Sciatic nerve (tissue), 2 donors: ENCODE measurements around the gene AGR2. TPM values are rescaled to one million over a fixed set of nuclear protein-coding genes. Genes with fewer than 3 reads are reported as not detected.
"Not testable (repeated sequence)": the region's sequence is repeated elsewhere in the genome, so short reads cannot be mapped to it uniquely, and the experiment has no call there.

Source experiments
- ATAC-seq: fragments of 200-7000 bp; cut with Tn5 transposase; one replicate; pipeline ENCODE4 v1.9.1; 2020; ENCODE audit warnings: mild to moderate bottlenecking, moderate library complexity
- DNase-seq: peaks from one replicate; pipeline ENCODE4 v3.0.0-alpha.2; 2020; ENCODE audit warnings: low spot score
- intact Hi-C: fragments of 100-400 bp; cut with DNase I; formaldehyde crosslinking; loops from one replicate; pipeline ENCODE4 v1.14.2; 2022
- total RNA-seq: library from RNA; stranded (reverse); fragmentation: NEBNext Ultra II Directional; extraction: Animal tissue kit (Norgen Biotek cat#: 25700); gene quantifications from one replicate; pipeline ENCODE4 v1.2.1, GENCODE V29; 2021
- donor health status: DM: no; HTN: no; CAD: no.
- donor health status: DM: no; HTN: no; CAD: no.

AGR2 gene
- total RNA-seq, 1 donor from 2014 or later = 0.40 TPM

DNA sequence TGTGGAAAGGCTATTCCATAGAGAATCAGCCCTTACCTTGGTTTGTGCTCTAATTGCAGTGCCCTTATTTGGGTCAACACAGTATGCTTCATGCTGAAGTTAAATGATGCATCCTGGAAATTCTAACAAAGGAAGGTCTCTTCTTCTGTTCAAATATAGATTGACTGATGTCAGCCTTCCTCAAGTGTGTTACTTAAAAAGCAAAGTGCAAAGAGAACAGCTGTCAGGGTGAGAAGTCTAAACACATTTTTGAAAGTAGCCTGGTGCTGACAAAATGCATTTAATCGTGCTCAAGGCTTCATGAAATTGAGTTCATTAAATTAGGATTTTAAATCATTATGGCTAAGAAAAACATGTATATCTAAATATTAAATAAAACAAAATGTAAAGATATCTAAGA is 19.5 kb downstream of the AGR2 start:
- intact Hi-C loops = no loop called here
- no peak for DNase-seq
- ATAC-seq = no peak

DNA sequence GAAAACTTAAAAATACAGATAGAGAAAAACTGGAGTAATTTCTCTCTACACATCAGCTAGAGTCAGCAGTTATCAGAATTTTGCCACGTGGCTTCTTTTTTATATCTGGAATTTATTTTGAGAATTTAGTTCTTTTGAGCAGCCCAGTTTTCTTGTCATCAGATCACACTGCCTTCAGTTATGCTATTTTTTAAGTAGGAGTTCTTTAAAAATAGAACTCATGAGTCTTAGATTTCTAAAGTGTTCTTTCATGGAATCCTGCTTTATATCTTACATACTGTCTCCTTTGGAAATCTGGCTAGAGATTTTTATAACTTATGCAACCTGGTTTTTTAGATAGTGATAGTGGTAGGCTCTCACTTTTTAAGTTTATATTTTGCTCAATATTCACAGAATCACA is 24.2 kb downstream of the AGR2 start:
- ATAC-seq = no peak
- intact Hi-C loops = no loop called here
- DNase-seq = no peak

DNA sequence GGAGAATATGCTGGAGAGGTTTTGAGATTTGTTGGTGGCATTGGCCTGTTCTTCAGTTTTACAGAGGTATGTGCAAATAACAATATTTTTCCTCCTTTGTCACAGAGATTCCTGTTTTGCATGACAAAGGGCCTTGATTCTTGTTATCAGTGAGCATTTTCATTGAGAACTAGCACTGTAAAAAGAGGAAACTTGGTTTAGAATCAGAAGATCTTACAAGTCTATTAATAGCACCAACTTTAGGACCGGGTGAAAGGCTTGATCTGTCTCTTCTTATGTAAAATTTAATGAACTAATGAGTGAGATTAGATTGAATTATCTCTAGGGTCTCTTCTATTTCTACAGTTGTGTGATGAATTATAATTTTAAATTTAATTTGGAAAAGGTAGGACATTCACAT is 25.7 kb downstream of the AGR2 start:
- DNase-seq (no peak), ATAC-seq (no peak)
- intact Hi-C loops = no loop called here

GRCh38 chr7:16778476-16778875 is 26.3 kb downstream of the AGR2 start:
- no peak for ATAC-seq
- intact Hi-C loops = no loop called here
- DNase-seq = no peak

- intact Hi-C loops = no loop called here
- DNase-seq = no peak
- no peak for ATAC-seq
Measured at GRCh38 chr7:16776053-16776452, 28.7 kb downstream of the AGR2 start.

DNA sequence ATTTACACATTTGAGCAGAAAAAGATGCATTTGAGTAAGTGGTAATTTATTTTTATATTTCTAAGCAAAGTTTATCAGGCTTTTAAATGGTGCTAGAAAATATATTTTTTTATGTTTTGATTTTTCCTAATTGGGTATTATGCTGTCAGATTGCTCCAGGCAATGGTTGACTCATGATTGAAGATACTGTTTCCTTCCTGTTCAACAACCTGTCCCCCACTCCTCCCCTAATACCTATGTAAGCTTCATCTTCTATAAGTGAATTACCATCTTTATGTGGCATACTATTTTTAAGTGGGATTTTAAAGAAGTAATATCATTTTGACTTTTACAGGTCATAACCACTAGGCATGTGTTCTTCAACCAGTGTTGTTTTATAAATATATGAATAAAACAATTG is 29.8 kb downstream of the AGR2 start:
- DNase-seq (no peak), ATAC-seq (no peak)
- intact Hi-C loops = no loop called here

DNA sequence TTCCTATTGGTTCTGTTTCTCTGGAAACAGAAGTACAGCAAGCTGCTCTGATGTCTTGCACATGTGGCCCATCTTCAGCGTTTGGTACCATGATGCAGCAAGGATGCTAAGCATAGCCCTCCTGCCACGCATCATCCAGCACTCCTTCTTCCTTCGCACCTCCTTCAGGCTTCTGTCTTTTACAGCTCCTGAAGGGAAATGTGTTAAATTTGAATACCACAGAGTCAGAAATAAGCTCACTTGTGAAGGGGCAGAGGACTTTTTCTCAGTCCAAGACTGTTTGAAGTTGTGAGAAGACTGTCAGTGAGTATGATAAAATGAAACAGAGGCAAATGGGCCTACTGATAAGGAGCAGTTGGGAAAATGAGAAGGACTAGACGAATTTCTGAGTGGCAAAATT is 30.5 kb downstream of the AGR2 start:
- intact Hi-C loops = no loop called here
- ATAC-seq = no peak
- DNase-seq = no peak

DNA sequence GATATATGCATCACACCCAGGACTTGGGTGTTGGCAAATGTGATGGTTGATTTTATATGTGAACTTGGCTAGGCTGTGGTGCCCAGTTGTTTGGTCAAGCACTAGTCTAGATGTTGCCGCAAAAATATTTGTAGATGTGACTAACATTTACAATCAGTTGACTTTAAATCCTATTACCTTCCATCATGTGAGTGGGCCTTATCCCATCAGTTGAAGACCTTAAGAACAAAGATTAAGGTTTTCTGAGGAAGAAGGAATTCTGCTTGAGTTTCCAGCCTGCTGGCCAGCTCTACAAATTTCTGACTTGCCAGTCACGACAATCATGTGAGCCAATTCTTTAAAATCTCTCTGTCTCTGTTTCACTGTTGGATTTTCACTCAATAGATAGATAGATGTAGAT is 30.9 kb downstream of the AGR2 start:
- DNase-seq (no peak), ATAC-seq (no peak)
- intact Hi-C loops = no loop called here

GRCh38 chr7:16773326-16773725 is 31.5 kb downstream of the AGR2 start:
- intact Hi-C loops = no loop called here
- ATAC-seq = no peak
- DNase-seq = no peak

DNA sequence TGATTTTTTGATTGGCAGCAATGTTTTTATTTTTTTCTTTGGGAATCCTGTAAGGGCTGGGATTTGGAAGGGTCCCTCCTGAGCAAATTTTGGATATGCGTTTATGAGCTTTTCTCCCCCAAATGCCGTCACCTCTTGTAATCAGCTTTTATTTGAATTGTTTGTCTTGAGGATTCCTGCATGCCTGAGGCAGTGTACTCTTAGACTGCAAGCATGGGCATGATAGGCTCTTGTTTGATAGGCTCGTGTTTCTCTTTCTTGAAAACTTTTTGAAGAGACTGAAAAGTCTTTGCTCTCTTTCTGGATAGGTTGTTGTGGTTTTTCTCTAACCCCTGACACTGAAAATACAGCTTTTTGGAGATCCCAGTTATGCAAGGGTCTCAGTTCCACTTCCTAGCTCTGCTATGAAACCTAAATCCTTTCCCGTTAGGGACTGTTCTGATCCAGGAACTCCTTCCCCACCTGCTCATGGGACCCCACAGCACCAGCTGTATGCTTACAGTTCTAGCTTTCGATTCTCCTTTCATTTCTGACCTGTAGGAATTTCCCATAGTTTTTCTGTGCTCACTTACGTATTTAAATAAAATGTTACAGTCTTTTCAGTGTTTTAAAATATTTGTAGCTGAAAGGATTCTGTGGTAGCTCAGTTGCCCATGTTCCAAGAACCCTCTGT is 34.0 kb downstream of the AGR2 start:
- ATAC-seq = no peak
- DNase-seq = no peak
- intact Hi-C loops = no loop called here

DNA sequence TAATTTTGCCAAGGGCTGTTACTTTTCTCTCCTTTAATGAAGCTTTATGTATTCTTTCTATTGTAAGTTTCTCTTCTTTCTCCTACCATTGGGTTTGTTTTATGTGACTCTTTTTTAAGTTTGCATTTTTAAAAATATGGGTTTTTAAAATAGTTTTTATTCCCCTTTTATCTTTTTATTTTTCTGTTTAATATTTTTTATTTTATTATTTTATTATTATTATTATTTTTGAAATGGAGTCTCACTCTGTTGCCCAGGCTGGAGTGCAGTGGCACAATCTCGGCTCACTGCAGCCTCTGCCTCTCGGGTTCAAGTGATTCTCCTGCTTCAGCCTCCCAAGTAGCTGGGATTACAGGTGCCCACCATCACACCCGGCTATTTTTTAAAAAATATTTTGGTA is 34.8 kb downstream of the AGR2 start:
- ATAC-seq, DNase-seq, intact Hi-C loops: not testable (repeated sequence)

DNA sequence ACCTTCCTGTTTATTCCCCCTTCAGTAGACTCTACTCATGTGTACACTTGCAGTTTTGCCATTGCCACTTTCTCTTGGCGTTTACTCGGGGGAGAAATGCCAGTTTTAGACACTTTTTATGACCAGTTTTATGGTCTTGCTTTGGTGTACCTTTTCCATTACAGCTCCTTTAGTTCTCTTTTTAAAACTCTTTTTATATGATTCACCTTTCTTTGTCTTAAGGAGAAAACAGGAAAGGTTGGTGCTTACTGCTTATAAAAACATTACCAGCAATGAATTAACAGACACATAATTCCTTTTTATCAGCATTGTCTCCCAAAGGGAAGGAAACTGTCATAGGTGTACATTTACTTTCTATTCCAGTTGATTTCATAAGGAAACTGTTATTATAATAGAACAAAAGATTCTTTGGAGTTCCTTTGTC is 39.4 kb downstream of the AGR2 start:
- no peak for DNase-seq
- intact Hi-C loops = no loop called here
- ATAC-seq = no peak

- no peak for ATAC-seq
- no peak for DNase-seq
- intact Hi-C loops = no loop called here
Measured at GRCh38 chr7:16764942-16765341, 39.9 kb downstream of the AGR2 start.

DNA sequence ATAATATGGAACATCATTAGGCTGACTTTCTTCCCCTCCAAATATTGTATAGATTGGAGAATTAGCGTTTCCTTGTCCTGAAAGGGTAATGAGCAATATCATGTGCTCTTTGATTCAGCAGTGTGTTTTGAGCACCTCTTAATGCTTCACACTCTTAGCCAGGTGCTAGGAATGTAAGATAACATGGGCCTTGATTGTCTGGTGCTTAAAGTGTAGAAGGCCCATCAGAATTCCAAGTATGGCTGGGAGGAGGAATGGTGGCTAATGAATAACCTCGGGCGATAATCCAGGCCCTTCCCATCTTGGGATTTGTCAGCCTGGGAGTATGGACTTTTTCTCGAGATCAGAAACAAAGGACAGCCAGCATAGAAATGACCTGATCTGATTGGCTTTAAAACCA is 42.6 kb downstream of the AGR2 start:
- no peak for DNase-seq
- no peak for ATAC-seq
- intact Hi-C loops = no loop called here

DNA sequence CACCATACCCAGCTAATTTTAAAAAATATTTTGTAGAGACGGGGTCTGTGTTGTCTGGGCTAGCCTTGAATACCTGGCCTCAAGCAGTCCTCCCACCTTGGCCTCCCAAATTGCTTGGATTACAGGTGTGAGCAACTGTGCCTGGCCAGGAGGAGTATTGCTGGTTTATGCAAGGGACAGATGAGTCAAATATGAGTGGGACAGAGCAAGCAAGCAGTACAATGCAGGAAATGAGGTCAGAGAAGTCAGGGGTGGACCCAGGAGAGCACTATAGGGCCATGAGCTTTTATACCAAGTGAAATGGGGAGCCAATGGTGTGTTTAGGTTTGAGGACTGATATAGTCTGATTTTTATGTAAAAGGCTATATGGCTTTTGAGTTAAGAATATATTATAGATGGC is 45.0 kb downstream of the AGR2 start:
- no peak for ATAC-seq
- intact Hi-C loops = no loop called here

DNA sequence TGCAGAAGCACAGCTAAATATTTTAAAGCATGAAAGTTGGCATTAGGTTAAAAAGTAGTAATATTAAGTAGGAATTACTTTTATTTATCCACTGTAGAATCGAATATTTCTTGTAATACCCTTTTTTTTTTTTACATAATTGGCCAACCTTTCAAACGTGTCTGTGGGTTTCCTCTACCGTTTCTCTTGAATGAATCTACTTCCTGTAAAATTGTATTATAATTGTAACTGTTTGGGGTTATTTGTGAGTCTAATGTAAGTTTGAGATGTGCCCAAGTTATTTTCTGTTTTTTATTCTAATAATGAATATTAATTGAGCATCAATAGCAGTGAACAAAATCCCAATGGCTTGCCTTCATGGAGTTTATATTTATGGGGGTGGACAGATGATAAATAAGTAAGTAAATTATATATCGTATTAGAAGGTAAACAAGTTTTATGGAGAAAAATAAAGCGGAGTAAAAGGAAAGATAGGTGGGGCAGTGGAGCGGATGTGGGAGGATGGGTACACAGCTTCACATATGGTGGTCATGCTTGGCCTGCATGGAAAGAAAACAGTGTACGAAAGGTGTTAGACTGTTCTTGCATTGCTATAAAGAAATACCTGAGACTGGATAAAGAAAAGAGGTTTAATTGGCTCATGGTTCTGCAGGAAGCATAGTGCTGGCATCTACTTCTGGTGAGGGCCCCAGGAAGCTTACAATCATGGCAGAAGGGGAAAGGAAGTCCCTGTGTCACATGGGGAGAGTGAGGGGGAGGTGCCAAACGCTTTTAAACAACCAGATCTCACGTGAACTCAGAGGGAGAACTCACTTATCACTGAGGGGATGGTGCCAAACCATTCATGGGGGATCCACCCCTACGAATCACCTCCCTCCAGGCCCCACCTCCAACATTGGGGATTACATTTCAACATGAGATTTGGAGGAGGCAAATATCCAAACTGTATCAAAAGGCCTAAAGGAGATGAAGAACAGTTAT is 45.9 kb downstream of the AGR2 start:
- no peak for ATAC-seq
- intact Hi-C loops = no loop called here
- DNase-seq = no peak

More for the DNA sequence above, 45.0 kb downstream of the AGR2 start:
- DNase-seq = no peak

DNA sequence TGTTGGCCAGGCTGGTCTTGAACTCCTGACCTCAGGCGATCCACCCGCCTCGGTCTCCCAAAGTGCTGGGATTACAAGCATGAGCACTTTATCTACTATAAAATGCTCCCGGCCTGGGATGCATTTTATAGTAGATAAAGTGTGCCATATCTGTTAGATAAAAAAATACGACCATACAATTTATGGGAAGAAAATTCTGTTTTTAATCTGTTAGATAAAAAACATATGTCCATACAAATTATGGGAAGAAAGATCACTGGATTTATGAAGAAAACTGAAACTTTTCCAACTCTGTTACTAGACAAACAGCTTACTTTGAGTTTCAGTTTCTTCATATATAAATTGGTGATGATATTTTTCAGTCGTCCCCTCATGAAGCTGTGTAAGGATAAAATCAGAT is 46.8 kb downstream of the AGR2 start:
- intact Hi-C loops = no loop called here
- no peak for DNase-seq
- ATAC-seq = no peak

GRCh38 chr7:16755397-16755796 is 49.4 kb downstream of the AGR2 start:
- DNase-seq (no peak), ATAC-seq (no peak)
- intact Hi-C loops = no loop called here

GRCh38 chr7:16754856-16755317 is 49.9 kb downstream of the AGR2 start:
- ATAC-seq (no peak), DNase-seq (no peak)
- intact Hi-C loops = no loop called here
